ENCODE measurements around the gene CCDC192. TPM values are rescaled to one million over a fixed set of nuclear protein-coding genes. Genes with fewer than 3 reads are reported as not detected.

Gene CCDC192
- polyA plus RNA-seq, 1 donor from 2014 or later, result not detected

DNA sequence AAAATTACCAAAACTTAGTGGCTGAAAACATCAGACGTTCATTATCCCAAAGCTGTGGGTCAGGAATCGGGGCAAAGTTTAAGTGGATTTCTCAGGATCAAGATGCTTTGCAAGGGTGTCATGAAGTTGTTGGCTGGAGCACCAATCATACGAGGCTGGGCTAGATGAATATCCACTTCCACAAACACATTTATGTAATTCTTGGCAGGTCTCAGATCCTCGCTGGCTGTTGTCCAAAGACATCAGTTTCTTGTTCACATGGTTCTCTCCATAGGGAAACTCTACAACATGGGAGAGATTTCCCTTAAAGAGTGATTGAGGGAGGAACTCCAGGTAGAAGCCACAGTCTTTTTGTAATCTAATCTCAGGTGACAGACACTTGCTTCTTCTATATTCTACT, 20.2 kb upstream of the CCDC192 start:
- Histone ChIP-seq H3K79me2 (replicated peaks; ENCODE audit: insufficient read depth, low read length) (no peaks in the 10 kb centered on the region), H4K20me1 (ENCODE audit: insufficient read depth) (no peaks in the 10 kb centered on the region)
- TF ChIP-seq, protein P1, sequence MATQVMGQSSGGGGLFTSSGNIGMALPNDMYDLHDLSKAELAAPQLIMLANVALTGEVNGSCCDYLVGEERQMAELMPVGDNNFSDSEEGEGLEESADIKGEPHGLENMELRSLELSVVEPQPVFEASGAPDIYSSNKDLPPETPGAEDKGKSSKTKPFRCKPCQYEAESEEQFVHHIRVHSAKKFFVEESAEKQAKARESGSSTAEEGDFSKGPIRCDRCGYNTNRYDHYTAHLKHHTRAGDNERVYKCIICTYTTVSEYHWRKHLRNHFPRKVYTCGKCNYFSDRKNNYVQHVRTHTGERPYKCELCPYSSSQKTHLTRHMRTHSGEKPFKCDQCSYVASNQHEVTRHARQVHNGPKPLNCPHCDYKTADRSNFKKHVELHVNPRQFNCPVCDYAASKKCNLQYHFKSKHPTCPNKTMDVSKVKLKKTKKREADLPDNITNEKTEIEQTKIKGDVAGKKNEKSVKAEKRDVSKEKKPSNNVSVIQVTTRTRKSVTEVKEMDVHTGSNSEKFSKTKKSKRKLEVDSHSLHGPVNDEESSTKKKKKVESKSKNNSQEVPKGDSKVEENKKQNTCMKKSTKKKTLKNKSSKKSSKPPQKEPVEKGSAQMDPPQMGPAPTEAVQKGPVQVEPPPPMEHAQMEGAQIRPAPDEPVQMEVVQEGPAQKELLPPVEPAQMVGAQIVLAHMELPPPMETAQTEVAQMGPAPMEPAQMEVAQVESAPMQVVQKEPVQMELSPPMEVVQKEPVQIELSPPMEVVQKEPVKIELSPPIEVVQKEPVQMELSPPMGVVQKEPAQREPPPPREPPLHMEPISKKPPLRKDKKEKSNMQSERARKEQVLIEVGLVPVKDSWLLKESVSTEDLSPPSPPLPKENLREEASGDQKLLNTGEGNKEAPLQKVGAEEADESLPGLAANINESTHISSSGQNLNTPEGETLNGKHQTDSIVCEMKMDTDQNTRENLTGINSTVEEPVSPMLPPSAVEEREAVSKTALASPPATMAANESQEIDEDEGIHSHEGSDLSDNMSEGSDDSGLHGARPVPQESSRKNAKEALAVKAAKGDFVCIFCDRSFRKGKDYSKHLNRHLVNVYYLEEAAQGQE (IDR thresholded peaks at IDR 0.05; ENCODE audit: borderline replicate concordance), result no peak
- no peak for TF ChIP-seq POLR2AphosphoS5 (IDR thresholded peaks at IDR 0.05)
- no peak for TF ChIP-seq RAD21 (conservative IDR thresholded peaks at IDR 0.05)
- no peak for TF ChIP-seq TAF1 (IDR thresholded peaks at IDR 0.05; ENCODE audit: low read depth)
- TF ChIP-seq MXI1 (conservative IDR thresholded peaks at IDR 0.05; ENCODE audit: poor library complexity, severe bottlenecking), result no peak
- TF ChIP-seq EZH2 (IDR thresholded peaks at IDR 0.05; ENCODE audit: borderline replicate concordance, insufficient read depth, low read length, poor library complexity, severe bottlenecking), result no peak
- TF ChIP-seq EP300 (conservative IDR thresholded peaks at IDR 0.05; ENCODE audit: poor library complexity, severe bottlenecking), result no peak
- TF ChIP-seq SMC3 (conservative IDR thresholded peaks at IDR 0.05; ENCODE audit: poor library complexity), result no peak
- TF ChIP-seq, protein P2, sequence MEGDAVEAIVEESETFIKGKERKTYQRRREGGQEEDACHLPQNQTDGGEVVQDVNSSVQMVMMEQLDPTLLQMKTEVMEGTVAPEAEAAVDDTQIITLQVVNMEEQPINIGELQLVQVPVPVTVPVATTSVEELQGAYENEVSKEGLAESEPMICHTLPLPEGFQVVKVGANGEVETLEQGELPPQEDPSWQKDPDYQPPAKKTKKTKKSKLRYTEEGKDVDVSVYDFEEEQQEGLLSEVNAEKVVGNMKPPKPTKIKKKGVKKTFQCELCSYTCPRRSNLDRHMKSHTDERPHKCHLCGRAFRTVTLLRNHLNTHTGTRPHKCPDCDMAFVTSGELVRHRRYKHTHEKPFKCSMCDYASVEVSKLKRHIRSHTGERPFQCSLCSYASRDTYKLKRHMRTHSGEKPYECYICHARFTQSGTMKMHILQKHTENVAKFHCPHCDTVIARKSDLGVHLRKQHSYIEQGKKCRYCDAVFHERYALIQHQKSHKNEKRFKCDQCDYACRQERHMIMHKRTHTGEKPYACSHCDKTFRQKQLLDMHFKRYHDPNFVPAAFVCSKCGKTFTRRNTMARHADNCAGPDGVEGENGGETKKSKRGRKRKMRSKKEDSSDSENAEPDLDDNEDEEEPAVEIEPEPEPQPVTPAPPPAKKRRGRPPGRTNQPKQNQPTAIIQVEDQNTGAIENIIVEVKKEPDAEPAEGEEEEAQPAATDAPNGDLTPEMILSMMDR (IDR thresholded peaks at IDR 0.05; ENCODE audit: poor library complexity, severe bottlenecking), result no peak

DNA sequence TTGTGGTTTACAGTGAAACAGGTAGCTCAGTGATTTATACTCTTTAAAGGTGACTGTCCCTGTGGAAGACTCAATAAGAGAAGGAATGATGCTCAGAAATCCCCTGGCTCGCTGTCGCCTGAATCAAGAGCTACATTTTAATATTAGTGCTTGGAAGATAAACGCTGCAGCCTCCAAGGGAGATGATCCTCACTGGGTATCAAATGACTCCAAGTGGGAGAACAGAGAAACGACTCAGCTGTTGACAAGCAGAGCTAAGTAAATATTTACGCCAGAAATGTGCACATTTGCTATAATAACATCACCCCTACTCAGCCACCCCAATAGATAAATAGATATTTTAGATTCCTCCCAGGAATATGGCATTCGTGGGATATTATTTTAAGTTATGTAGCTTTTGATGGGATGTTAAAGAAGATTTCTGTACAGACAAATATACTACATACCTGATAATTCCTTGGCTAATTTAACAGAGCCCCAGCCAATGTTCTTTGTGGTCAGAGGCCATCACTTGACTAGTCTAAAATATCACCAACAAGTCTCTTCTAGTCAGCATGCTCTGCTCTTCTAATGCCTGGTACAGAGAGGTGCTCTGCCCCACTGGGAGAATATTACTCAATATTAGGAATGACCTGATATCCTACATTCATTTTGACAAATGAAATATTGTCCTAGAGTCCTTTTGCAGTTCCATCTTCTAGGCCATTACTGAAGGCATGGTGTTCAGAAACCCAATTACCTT, 18.3 kb upstream of the CCDC192 start:
- Histone ChIP-seq H3K4me2 (ENCODE audit: low read length) (no peak overlapping the region), H3F3A (ENCODE audit: insufficient read depth, low read length, poor library complexity, severe bottlenecking) (no peaks in the 10 kb centered on the region), H3K9me3 (ENCODE audit: low read length) (no peaks in the 10 kb centered on the region), H2AFZ (ENCODE audit: low read depth, low read length) (no peak overlapping the region), H4K20me1 (ENCODE audit: insufficient read depth) (no peaks in the 10 kb centered on the region), H3K36me3 (ENCODE audit: insufficient read depth, low read length) (no peaks in the 10 kb centered on the region), H3K27ac (ENCODE audit: low read length) (no peak overlapping the region), H3K27me3 (ENCODE audit: insufficient read depth, low read depth, low read length) (no peaks in the 10 kb centered on the region), H3K79me2 (replicated peaks; ENCODE audit: insufficient read depth, low read length) (no peaks in the 10 kb centered on the region), H3K4me3 (ENCODE audit: low read length) (no peak overlapping the region), H3K9ac (ENCODE audit: low read length) (no peak overlapping the region), H3K9me2 (ENCODE audit: insufficient read depth, low read length) (no peaks in the 10 kb centered on the region)
- TF ChIP-seq, protein P2 (IDR thresholded peaks at IDR 0.05; ENCODE audit: poor library complexity, severe bottlenecking), result no peak
- TF ChIP-seq RAD21 (conservative IDR thresholded peaks at IDR 0.05) (no peak), TAF1 (IDR thresholded peaks at IDR 0.05; ENCODE audit: low read depth) (no peak), MXI1 (conservative IDR thresholded peaks at IDR 0.05; ENCODE audit: poor library complexity, severe bottlenecking) (no peak), EZH2 (IDR thresholded peaks at IDR 0.05; ENCODE audit: borderline replicate concordance, insufficient read depth, low read length, poor library complexity, severe bottlenecking) (no peak), POLR2AphosphoS5 (IDR thresholded peaks at IDR 0.05) (no peak), SMC3 (conservative IDR thresholded peaks at IDR 0.05; ENCODE audit: poor library complexity) (no peak)

More for the DNA sequence above, 20.2 kb upstream of the CCDC192 start:
- Histone ChIP-seq H3K9ac (ENCODE audit: low read length) (no peak overlapping the region), H3K9me2 (ENCODE audit: insufficient read depth, low read length) (no peaks in the 10 kb centered on the region), H3K36me3 (ENCODE audit: insufficient read depth, low read length) (no peaks in the 10 kb centered on the region), H3K27ac (ENCODE audit: low read length) (no peak overlapping the region), H3K4me2 (ENCODE audit: low read length) (no peak overlapping the region), H3K9me3 (ENCODE audit: low read length) (no peaks in the 10 kb centered on the region), H3K4me3 (ENCODE audit: low read length) (no peak overlapping the region), H2AFZ (ENCODE audit: low read depth, low read length) (no peak overlapping the region), H3F3A (ENCODE audit: insufficient read depth, low read length, poor library complexity, severe bottlenecking) (no peaks in the 10 kb centered on the region), H3K27me3 (ENCODE audit: insufficient read depth, low read depth, low read length) (no peaks in the 10 kb centered on the region)

All from neural cell (in vitro differentiated cells).